ENCODE results near the gene IL22RA1. TPM values are rescaled to one million over a fixed set of nuclear protein-coding genes. Genes with fewer than 3 reads are reported as not detected.

Gene IL22RA1
- total and polyA plus RNA-seq, 2 experiments from 2014 or later: 0.21 TPM; not detected in 1

GRCh38 chr1:24089743-24090555 lies 53.0 kb downstream of the IL22RA1 start:
- 91 to 96% methylated on average over 14 of the region's 14 CpGs for WGBS, 2 experiments (ENCODE audit: low coverage in 1 of 2, low lambda C conversion rate in 2 of 2, missing lambda C conversion rate in 2 of 2)
- H3K4me3 ChIP-seq: no peak overlapping the region
- no peaks in the 10 kb centered on the region for H3K36me3 ChIP-seq (ENCODE audit: low read depth)
- H3K4me2 ChIP-seq (ENCODE audit: unreplicated experiment): no peak overlapping the region
- no peak for DNase-seq
- no peak overlapping the region for H3K9ac ChIP-seq
- peaks cover 5% of the 10 kb centered on the region; the same call in 1 of the 2 replicates for H3K4me1 ChIP-seq (ENCODE audit: insufficient read depth)
- H3K79me2 ChIP-seq (ENCODE audit: insufficient read depth): no peaks in the 10 kb centered on the region
- H3K9me3 ChIP-seq (ENCODE audit: low read depth): no peaks in the 10 kb centered on the region
- H3K27ac ChIP-seq: no peak overlapping the region
- no peaks in the 10 kb centered on the region for H3K9me2 ChIP-seq (ENCODE audit: insufficient read depth)
- in situ Hi-C loops (cut with MboI): no loop called here
- TF ChIP-seq EZH2 (IDR thresholded peaks at IDR 0.05; ENCODE audit: insufficient read depth, poor library complexity, severe bottlenecking) (no peak), EZH2phosphoT487 (IDR thresholded peaks at IDR 0.05; ENCODE audit: insufficient read depth, low read depth) (no peak)
- no peaks in the 10 kb centered on the region for H3K27me3 ChIP-seq (replicated peaks; ENCODE audit: insufficient read depth)
- no peak overlapping the region for H2AFZ ChIP-seq
- no peaks in the 10 kb centered on the region for H3F3A ChIP-seq (ENCODE audit: insufficient read depth)
- no peaks in the 10 kb centered on the region for H4K20me1 ChIP-seq (ENCODE audit: insufficient read depth)

GRCh38 chr1:24089027-24089742 lies 53.8 kb downstream of the IL22RA1 start:
- H3K9ac ChIP-seq: no peak overlapping the region
- H3K36me3 ChIP-seq (ENCODE audit: low read depth): no peaks in the 10 kb centered on the region
- no peaks in the 10 kb centered on the region for H3F3A ChIP-seq (ENCODE audit: insufficient read depth)
- H3K27me3 ChIP-seq (replicated peaks; ENCODE audit: insufficient read depth): no peaks in the 10 kb centered on the region
- no peak overlapping the region for H3K4me2 ChIP-seq (ENCODE audit: unreplicated experiment)
- H3K4me1 ChIP-seq (ENCODE audit: insufficient read depth): peaks cover 5% of the 10 kb centered on the region; the same call in 1 of the 2 replicates
- H3K9me3 ChIP-seq (ENCODE audit: low read depth): no peaks in the 10 kb centered on the region
- no peak overlapping the region for H3K27ac ChIP-seq
- no peak overlapping the region for H2AFZ ChIP-seq
- no peak for DNase-seq
- TF ChIP-seq EZH2 (IDR thresholded peaks at IDR 0.05; ENCODE audit: insufficient read depth, poor library complexity, severe bottlenecking) (no peak), EZH2phosphoT487 (IDR thresholded peaks at IDR 0.05; ENCODE audit: insufficient read depth, low read depth) (no peak)
- 76 to 80% methylated on average over 13 to 14 of the region's 14 CpGs for WGBS, 2 experiments (ENCODE audit: low coverage in 1 of 2, low lambda C conversion rate in 2 of 2, missing lambda C conversion rate in 2 of 2)
- no peak overlapping the region for H3K4me3 ChIP-seq
- no peaks in the 10 kb centered on the region for H3K9me2 ChIP-seq (ENCODE audit: insufficient read depth)
- H4K20me1 ChIP-seq (ENCODE audit: insufficient read depth): no peaks in the 10 kb centered on the region
- no peaks in the 10 kb centered on the region for H3K79me2 ChIP-seq (ENCODE audit: insufficient read depth)
- in situ Hi-C loops (cut with MboI): no loop called here

GRCh38 chr1:24086466-24086865 lies 56.5 kb downstream of the IL22RA1 start:
- Histone ChIP-seq H3K9ac (no peak overlapping the region), H3K79me2 (ENCODE audit: insufficient read depth) (no peaks in the 10 kb centered on the region), H2AFZ (no peak overlapping the region), H3K27me3 (replicated peaks; ENCODE audit: insufficient read depth) (no peaks in the 10 kb centered on the region), H3F3A (ENCODE audit: insufficient read depth) (no peaks in the 10 kb centered on the region), H3K27ac (no peak overlapping the region), H3K36me3 (ENCODE audit: low read depth) (no peaks in the 10 kb centered on the region), H3K4me2 (ENCODE audit: unreplicated experiment) (no peak overlapping the region), H3K9me3 (ENCODE audit: low read depth) (no peaks in the 10 kb centered on the region), H3K9me2 (ENCODE audit: insufficient read depth) (no peaks in the 10 kb centered on the region), H4K20me1 (ENCODE audit: insufficient read depth) (no peaks in the 10 kb centered on the region), H3K4me3 (no peak overlapping the region), H3K4me1 (ENCODE audit: insufficient read depth) (peaks cover 5% of the 10 kb centered on the region; the same call in 1 of the 2 replicates)
- TF ChIP-seq EZH2 (IDR thresholded peaks at IDR 0.05; ENCODE audit: insufficient read depth, poor library complexity, severe bottlenecking) (no peak), EZH2phosphoT487 (IDR thresholded peaks at IDR 0.05; ENCODE audit: insufficient read depth, low read depth) (no peak)
- 95 to 97% methylated on average over 16 of the region's 16 CpGs for WGBS, 2 experiments (ENCODE audit: low coverage in 1 of 2, low lambda C conversion rate in 2 of 2, missing lambda C conversion rate in 2 of 2)
- no peak for DNase-seq
- in situ Hi-C loops (cut with MboI): no loop called here

- Histone ChIP-seq H3K9me2 (ENCODE audit: insufficient read depth) (no peaks in the 10 kb centered on the region), H4K20me1 (ENCODE audit: insufficient read depth) (no peaks in the 10 kb centered on the region), H3K4me1 (ENCODE audit: insufficient read depth) (peaks cover 5% of the 10 kb centered on the region; the same call in 1 of the 2 replicates), H3K36me3 (ENCODE audit: low read depth) (no peaks in the 10 kb centered on the region), H3K4me3 (no peak overlapping the region), H3F3A (ENCODE audit: insufficient read depth) (no peaks in the 10 kb centered on the region), H3K27ac (no peak overlapping the region), H3K79me2 (ENCODE audit: insufficient read depth) (no peaks in the 10 kb centered on the region), H3K27me3 (replicated peaks; ENCODE audit: insufficient read depth) (no peaks in the 10 kb centered on the region), H3K4me2 (ENCODE audit: unreplicated experiment) (no peak overlapping the region), H2AFZ (no peak overlapping the region), H3K9me3 (ENCODE audit: low read depth) (no peaks in the 10 kb centered on the region), H3K9ac (no peak overlapping the region)
- no peak for TF ChIP-seq EZH2 (IDR thresholded peaks at IDR 0.05; ENCODE audit: insufficient read depth, poor library complexity, severe bottlenecking)
- TF ChIP-seq EZH2phosphoT487 (IDR thresholded peaks at IDR 0.05; ENCODE audit: insufficient read depth, low read depth): no peak
- in situ Hi-C loops (cut with MboI): no loop called here
- 69 to 78% methylated on average over 3 of the region's 3 CpGs for WGBS, 2 experiments (ENCODE audit: low coverage in 1 of 2, low lambda C conversion rate in 2 of 2, missing lambda C conversion rate in 2 of 2)
- DNase-seq: peak; percentile 83
These were observed 57.4 kb downstream of the IL22RA1 start for GRCh38 chr1:24085546-24085945.
